Adrenal gland (tissue), 5 donors: Measurements from ENCODE around the gene MIA2.
"Not testable (repeated sequence)": the region's sequence is repeated elsewhere in the genome, so short reads cannot be mapped to it uniquely, and the experiment has no call there.

Experiments used
- POLR2A ChIP-seq, 2 donors: fragments of 450-650 bp; IDR thresholded peaks; one replicate each; pipeline ENCODE4 v1.6.1; 2017; ENCODE audit warnings: antibody characterized with exemption in 2 of 2, mild to moderate bottlenecking in 2 of 2, moderate library complexity in 1 of 2
- TF ChIP-seq, protein P1 (sequence below), 6 experiments: fragments of 450-650 bp in 4 of 6; fragments of 200-600 bp in 2 of 6; sonication (generic) in 1 of 6; IDR thresholded peaks; 1 replicate in 5 of 6; 2 replicates in 1 of 6; pipeline versions ENCODE4 v1.5.1 to v1.8.0; 2016 to 2021; ENCODE audit warnings: antibody characterized with exemption in 6 of 6, mild to moderate bottlenecking in 2 of 6, moderate library complexity in 1 of 6
- donor health status: DM: no; HTN: no; CAD: no.

GRCh38 chr14:39361556-39361955 lies 127.8 kb downstream of the MIA2 start:
- TF ChIP-seq, protein P1, sequence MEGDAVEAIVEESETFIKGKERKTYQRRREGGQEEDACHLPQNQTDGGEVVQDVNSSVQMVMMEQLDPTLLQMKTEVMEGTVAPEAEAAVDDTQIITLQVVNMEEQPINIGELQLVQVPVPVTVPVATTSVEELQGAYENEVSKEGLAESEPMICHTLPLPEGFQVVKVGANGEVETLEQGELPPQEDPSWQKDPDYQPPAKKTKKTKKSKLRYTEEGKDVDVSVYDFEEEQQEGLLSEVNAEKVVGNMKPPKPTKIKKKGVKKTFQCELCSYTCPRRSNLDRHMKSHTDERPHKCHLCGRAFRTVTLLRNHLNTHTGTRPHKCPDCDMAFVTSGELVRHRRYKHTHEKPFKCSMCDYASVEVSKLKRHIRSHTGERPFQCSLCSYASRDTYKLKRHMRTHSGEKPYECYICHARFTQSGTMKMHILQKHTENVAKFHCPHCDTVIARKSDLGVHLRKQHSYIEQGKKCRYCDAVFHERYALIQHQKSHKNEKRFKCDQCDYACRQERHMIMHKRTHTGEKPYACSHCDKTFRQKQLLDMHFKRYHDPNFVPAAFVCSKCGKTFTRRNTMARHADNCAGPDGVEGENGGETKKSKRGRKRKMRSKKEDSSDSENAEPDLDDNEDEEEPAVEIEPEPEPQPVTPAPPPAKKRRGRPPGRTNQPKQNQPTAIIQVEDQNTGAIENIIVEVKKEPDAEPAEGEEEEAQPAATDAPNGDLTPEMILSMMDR (IDR thresholded peaks at IDR 0.05), result not testable (repeated sequence)
- not testable (repeated sequence) for TF ChIP-seq POLR2A (IDR thresholded peaks at IDR 0.05)
